SIG-M5 treated with dmso at 0.1 percent for 504 hours (cell line): ENCODE results near the gene P2RY1.
"Not testable (repeated sequence)": the region's sequence is repeated elsewhere in the genome, so short reads cannot be mapped to it uniquely, and the experiment has no call there.

Experiments used
- DNase-seq: peaks from one replicate; lab custom pipeline; 2025; ENCODE audit not compliant: unreplicated experiment; lab: John Stamatoyannopoulos, UW

Gene P2RY1

DNA sequence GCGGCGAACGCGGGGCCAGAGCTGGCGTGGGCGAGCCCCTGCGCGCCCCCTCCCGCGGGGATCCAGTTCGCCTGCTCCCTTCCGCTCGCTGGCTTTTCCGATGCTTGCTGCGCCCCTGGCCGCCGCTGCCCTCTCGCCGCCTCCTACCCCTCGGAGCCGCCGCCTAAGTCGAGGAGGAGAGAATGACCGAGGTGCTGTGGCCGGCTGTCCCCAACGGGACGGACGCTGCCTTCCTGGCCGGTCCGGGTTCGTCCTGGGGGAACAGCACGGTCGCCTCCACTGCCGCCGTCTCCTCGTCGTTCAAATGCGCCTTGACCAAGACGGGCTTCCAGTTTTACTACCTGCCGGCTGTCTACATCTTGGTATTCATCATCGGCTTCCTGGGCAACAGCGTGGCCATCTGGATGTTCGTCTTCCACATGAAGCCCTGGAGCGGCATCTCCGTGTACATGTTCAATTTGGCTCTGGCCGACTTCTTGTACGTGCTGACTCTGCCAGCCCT, 721 bp downstream of the P2RY1 start:
- DNase-seq: no peak

DNA sequence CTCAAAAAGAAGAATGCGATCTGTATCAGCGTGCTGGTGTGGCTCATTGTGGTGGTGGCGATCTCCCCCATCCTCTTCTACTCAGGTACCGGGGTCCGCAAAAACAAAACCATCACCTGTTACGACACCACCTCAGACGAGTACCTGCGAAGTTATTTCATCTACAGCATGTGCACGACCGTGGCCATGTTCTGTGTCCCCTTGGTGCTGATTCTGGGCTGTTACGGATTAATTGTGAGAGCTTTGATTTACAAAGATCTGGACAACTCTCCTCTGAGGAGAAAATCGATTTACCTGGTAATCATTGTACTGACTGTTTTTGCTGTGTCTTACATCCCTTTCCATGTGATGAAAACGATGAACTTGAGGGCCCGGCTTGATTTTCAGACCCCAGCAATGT, 1.3 kb downstream of the P2RY1 start:
- DNase-seq: no peak

DNA sequence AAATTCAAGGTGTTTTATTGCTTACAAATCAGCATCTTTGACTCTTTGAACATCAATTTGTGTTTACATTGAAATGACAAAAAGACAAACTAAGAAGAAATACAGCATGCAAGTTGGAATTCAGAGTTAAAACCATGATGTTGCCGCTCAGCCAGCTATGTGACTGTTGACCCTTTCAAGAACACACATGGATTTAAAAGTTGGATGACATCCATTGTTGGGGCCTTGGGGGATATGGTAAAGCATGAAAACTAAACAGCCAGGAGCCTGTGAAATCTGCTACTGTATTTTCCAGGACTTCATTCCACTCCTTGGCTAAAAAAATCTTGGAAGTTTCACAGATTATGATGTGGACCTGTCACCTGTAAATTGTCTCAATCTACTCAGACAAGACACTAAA, 4.6 kb downstream of the P2RY1 start:
- DNase-seq: no peak

DNA sequence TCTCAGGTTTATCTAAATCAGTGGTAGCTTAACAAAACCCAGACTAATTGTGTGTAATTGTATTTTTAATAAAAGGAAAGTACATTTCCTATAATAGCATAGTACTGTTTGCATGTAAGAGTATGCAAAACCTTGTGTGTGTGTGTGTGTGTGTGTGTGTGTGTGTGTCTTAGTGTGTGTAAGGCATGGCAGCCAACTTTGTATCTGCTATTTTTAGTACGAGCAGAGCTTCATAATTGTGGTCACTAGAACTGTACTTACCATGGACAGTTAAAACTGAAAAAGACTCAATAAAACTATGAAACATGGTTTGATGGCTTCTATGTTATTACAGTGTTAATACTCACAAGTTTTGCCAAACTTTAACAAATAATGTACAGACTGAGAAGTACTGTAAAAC, 6.2 kb downstream of the P2RY1 start:
- DNase-seq: no peak

DNA sequence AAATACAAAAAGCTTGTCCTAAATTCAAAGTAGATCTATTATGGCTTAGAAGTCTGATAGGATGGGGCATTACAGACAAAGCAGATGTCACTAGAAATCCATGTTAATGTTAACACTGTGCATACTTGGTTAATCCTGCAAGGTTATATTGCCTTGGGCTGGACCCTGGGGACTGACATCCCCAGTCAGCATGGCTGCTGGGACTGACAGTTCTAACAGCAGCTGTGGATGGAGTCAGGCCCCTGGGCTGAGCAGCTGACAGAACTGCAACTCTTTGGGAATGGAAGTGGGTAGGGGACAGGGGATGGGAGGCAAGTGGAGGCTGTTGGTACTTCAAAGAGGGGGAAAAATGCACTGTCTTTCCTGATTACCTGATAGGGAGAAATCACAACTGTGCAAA, 7.5 kb downstream of the P2RY1 start:
- DNase-seq: no peak

DNA sequence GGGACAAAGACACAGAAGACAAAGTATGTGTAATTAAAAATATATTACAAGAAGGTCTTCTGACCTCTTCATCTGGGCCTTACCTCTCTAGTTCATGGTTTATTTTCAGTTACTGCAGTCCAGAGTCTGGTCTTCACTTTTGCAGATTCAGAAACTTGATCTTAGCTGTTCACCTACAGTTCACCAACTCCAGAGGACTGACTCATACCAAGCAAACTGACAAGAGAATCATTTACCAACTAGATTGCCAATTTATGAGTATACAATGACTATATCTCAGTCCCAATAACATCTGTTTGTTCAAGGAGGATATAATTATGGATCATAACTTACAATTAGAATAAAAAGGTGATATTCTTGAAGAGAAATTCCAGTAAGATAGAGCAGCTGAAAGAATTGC, 9.0 kb downstream of the P2RY1 start:
- DNase-seq: no peak

DNA sequence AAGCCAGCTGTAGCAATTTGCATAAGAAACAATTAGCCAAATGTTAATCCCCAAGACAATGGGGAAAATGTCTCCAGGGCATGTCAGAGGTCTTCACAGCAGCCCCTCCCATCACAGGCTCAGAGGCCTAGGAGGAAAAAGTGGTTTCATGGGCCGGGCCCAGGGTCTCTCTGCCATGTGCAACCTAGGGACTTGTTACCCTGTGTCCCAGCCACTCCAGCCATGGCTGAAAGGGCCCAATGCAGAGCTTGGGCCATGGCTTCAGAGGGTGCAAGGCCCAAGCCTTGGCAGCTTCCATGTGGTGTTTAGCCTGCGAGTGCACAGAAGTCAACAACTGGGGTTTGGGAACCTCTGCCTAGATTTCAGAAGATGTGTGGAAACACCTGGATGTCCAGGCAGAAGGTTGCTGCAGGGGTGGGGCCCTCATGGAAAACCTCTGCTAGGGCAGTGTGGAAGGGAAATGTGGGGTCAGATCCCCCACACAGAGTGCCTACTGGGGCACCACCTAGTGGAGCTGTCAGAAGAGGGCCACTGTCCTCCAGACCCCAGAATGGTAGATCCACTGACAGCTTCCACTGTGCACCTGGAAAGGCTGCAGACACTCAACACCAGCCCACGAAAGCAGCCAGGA, 11.8 kb downstream of the P2RY1 start:
- not testable (repeated sequence) for DNase-seq

DNA sequence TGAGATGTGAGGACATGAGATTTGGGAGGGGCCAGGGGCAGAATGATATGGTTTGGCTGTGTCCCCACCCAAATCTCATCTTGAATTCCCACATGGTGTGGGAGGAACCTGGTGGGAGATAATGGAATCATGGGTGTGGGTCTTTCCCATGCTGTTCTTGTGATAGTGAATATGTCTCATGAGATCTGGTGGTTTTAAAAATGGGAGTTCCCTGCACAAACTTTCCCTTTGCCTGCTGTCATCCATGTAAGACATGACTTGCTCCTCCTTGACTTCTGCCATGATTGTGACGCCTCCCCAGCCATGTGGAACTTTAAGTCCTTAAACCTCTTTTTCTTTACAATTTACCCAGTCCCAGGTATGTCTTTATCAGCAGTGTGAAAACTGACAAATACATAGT, 12.7 kb downstream of the P2RY1 start:
- not testable (repeated sequence) for DNase-seq

DNA sequence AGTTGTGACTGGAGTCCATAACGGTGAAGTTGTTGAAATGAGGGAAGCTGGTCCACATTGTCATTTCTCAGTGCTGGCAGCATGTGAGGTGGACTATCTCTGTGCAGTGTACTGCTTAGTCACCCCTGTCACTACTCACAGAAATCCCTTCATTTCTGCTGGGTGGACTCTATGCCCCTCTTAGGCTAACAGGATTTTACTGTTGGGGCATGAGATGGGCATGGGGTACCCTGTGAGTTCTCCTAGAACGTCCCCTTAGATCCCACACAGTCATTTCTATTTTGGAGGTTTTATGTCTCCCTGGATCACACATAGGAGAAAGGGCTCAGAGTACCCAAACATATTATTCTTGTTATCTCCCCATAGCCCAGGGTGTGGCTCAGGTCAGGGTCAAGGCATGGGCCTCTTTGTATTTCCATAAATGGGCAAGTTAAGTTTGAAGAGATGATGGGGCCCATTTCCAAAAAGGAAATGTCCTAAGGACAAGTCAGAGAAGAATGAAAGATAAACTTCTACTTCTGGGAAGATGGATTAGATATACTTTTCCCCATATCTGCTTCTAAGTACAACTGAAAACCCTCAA, 15.2 kb downstream of the P2RY1 start:
- DNase-seq: no peak

DNA sequence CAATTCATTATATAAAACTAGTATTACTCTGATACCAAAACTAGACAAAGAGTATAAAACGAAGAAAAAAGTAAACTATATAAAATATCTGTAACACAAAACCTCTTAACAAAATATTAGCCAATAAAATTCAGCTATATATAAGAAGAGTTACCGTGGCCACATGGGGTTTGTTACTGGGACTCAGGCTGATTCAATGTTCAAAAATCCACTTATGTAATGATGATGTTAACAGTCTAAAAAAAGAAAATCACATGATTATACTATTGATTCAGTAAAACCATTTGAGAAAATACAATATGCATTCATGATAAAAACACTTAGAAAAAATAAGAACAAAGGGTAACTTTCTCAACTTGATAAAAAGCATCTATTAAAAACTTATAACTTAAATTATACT, 18.3 kb downstream of the P2RY1 start:
- no peak for DNase-seq

DNA sequence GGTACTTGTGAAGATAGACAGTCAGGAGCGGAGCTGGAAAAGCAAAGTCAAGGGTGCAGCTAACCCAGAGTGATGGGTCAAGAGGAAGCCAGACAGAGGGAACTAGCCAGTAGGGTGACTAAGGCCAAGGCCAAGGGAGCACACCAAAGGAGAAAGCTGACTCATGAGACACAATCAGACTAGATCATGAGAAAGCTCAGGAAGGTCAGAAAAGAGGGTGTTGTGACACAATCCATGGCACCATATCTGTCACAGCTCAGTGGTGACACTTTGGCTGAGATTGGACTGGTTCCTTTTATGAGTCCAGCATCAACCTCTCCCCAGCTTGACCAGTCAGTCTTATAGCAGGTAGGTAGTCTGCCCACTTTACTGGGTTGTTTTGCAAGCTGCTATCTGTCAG, 22.2 kb downstream of the P2RY1 start:
- no peak for DNase-seq

DNA sequence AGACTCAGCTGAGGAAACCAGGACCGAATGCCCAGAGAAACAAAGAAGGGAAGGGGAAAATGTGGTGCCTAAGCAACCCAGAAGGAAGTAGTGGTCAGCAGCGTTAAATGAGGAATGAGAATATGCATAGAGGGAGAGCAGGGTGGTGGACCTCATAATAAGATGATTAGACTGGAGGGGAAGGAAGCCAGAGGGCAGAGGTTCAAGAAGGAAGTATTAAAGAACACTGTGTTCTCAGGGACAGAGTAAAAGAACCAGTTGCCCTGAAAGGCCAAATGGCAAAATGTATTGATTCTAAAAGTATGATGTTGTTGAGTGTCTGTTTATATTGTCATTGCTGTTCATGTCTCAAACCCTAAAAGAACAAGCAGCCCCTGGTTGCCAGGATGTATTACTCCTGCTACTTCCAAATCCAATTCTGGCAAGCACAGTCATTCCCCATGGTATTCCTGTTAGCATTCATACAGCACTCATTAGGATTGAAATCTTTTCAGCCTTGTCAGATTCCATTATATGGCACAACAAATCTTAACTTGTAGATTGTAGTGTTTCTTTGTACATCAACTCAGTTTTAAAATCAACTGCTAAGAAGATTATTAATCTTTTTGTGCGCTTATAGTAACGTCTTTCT, 23.4 kb downstream of the P2RY1 start:
- DNase-seq: no peak

DNA sequence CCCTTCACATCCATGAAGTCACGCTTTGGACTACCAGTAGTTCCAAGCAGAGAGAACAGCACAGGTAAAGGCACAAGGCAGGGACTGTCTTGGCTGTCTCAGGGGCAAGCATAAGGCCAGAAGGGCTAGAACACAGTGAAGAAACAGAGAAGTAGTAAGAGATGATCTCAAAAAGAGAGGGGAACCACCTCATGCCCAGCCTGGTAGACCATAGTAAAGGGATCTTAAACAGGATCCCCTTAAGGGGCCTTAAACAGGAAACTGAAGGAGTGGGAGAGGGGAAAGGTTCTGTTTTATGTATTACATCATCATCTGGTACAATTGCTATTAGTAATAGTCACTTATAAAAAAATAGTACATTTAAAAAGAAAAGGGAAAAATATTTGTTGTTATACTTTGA, 25.8 kb downstream of the P2RY1 start:
- no peak for DNase-seq

DNA sequence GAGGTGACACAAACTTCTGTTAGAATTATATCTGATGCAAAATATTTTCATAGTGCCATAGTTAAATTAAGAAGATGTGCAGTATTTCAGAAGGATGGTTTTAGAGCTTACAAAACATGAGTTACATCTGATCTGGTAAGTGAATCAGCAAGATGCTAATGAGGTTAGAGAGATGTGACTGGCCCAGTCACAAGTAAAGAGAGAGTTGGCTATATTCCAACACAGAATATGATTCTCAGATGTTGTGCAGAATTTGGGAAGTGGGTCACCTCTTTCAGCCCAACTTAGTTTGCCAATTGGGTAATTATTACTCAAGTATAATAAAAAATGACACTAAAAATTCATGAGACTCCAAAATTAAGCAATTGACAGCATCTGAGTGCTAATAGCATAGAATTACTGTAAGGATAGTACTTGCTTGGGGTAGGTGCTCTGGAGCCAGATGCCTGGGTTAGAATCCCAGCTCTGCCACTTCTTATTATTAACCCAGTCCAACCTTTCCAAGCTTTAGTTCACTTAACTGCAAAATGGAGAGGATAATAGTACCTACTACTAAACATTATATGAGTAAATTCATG, 30.8 kb downstream of the P2RY1 start:
- DNase-seq: no peak

DNA sequence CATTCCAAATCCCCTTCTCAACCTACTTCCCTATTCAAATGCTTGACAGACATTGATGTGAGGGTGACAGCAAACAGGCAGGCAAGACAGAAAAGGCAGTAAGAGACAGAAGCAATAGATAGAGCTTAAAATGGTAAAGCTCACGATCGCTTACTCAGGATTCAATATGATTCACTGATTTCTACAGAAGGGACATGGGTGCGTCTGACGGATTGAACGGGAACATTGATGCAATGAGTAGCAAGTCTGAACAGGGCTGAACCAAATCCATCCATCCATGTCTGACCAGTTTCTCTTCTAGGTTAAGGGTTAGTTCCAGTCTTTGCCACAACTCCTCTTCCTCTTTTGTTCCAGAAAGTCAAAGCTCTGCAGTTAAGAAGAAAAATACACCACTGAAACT, 35.1 kb downstream of the P2RY1 start:
- peak; percentile 16 for DNase-seq

DNA sequence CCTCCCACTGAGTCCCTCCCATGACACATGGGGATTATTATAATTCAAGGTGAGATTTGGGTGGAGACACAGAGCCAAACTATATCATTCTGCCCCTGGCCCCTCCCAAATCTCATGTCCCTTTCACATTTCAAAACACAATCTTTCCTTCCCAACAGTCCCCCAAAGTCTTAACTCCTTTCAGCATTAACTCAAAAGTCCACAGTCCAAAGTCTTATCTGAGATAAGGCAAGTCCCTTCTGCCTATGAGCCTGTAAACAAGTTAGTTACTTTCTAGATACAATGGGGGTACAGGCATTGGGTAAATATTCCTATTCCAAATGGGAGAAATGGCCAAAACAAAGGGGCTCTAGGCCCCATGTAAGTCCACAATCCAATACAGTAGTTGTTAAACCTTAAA, 38.4 kb downstream of the P2RY1 start:
- DNase-seq: not testable (repeated sequence)

DNA sequence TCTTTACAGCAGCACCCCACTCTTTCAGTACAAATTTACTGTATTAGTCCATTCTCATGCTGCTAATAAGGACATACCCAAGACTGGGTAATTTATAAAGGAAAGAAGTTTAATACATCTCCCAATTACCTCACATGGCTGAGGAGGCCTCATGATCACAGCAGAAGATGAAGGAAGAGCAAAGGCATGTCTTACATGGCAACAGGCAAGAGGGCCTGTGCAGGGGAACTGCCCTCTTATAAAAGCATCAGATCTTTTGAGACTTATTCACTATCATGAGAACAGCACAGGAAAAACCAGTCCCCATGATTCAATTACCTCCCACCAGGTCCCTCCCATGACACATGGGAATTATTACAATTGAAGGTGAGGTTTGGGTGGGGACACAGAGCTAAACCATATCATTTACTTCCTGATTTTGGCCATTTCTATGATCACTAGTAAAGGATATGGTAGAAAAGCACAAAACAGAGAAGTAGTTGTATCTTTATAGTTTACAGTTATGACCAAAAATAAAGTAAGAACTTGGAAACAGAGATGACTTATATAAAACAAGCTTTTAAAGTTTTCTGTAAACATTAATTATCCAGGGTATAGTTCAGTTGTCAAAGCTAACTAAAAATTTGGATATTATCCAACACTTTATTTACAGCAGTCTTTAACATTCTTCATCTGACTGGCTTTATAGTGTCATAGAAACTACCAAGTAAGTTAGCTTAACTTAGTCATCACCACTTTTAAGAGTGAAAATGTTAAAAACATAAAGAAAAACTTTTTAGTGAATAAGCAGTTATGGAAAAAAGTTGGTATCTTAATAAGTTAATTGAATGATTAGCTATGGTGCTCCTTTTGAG, 40.2 kb downstream of the P2RY1 start:
- no peak for DNase-seq

DNA sequence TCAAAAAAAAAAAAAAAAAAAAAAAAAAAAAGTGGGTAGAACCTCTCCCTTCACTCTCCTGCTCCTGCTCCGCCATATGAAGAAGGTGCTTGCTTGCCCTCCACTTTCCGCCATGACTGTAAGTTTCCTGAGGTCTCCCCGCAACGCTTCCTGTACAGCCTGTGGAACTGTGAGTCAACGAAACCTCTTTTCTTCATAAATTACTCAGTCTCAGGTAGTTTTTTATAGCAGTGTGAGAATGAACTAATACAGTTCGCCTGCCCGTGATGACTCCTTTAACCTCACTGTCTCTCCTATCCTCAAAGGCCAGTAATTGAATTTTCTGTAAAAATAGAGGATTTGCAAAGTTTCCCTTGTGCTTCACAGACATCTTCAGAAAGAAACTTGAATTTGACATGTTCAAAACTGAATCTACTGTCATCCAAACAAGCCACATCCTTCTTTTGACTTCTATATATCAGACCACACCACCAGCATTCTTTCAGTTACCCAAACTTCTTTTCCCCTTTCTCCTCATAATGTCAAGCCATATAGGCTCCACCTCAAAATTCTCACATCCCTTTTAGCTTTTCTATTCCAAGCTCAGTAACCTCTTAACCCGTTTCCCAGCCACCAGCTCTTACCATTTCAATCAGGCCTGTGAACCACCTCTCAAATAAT, 44.3 kb downstream of the P2RY1 start:
- no peak for DNase-seq

DNA sequence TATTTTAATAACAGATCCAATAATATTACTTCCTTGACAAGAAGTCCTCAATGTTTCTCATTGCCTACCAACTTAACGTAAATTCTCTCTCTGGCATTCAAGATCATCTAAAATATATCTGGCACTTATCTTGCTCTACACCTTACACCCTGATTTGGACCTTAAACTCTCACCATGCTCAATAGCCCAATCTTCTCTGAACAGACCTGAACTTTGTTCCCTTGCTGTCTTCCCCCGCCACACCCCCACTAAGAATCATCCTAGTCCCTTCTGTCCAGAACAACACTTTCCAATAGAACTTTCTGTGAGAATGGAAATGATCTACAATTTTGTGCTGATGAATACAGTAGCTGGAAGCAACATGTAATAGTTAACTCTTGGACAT, 44.9 kb downstream of the P2RY1 start:
- no peak for DNase-seq

DNA sequence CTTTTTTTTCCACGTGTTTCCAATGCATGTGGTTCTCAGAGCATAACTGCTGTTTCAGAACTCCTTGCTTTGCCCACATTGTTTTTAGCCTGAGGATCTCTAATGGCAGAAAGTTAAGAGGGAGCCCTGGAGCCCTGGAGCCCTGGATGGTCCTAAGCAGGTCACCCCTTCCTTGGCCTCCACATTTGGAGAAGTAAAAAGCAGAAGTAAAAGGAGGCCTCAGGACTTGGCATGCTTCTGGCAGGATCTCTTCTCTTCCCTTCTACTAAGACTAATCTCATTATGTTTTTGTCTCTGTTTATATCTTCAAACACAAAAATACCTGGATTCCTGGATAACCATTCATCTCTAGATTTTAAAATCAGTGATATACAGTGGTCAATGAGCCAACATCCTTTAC, 50.1 kb downstream of the P2RY1 start:
- peak; percentile 56 for DNase-seq
